KOPT-K1 (cell line): ENCODE measurements around the gene FBXW4.

Experiments used
- H3K27ac ChIP-seq: fragments of 200-600 bp; sonication (generic); 2 replicates; pipeline ENCODE4 v1.5.1; 2016; ENCODE audit warnings: antibody characterized with exemption, mild to moderate bottlenecking, low read depth, low read length; ENCODE audit not compliant: poor library complexity, severe bottlenecking
- H3K36me3 ChIP-seq: fragments of 200-600 bp; sonication (generic); 2 replicates; pipeline ENCODE4 v1.5.1; 2017; ENCODE audit warnings: antibody characterized with exemption, mild to moderate bottlenecking, low read length, moderate library complexity; ENCODE audit not compliant: insufficient read depth
- H3K9me3 ChIP-seq: fragments of 200-600 bp; sonication (generic); 2 replicates; pipeline ENCODE4 v1.5.1; 2017; ENCODE audit warnings: antibody characterized with exemption, low read length, mild to moderate bottlenecking; ENCODE audit not compliant: insufficient read depth, poor library complexity, severe bottlenecking

Gene FBXW4

DNA sequence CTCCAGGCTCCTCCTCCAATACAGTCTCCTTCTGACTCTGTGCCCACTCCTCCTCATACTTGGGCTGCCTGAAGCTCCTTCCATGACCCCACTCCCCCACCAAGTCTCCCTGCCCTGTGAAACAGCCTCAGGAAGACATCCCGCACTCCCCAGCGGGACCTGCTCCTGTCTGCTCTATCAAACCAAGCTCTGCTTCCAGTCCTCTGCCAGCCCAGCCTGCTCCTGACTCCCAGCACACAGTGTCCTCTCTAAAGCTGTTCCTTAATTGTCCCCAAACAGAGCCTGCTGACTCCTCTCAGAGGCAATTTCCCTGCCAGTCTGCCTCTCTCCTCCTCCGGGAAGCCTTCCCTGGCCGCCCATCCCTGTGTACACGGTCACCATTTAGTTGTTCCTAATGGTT is 116.8 kb downstream of the FBXW4 start:
- Histone ChIP-seq H3K36me3 (no peaks in the 10 kb centered on the region), H3K27ac (no peak overlapping the region), H3K9me3 (no peaks in the 10 kb centered on the region)

DNA sequence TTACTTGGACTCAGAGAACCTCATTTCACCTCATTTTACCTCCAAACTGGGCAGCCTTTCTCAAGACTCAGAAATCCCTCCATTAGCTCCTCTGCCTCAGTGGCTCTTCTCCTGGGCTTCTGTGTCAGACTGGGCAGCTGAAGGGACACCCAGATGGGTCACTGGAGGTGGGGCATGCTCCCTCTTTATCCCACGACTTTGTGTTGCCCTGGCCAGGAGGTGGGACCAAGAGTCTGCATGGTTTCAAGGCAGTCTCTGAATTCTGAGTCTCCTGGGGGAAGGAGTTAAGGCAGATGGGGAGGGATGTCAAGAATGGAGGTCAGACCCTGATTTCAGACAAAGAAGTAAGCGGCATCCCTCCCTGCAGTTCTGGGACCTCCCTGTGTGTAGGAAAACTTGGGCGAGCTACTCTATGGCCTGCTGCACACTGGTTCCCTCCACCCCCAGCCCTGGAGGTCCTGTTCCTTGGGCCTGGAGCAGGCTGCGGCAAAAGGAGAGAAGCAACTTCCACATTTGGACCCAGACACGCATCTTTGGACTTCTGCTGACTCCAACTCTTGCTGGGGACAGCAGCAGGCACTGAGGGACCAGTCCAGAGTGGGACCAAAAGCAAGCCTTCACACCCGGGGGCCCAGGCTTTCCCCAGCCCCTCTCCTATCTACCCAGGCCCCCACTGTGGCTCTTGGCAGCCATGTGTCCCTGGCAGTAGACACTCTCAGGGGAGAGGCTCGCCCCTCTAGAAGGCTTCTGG is 117.7 kb downstream of the FBXW4 start:
- Histone ChIP-seq H3K27ac (no peak overlapping the region), H3K9me3 (no peaks in the 10 kb centered on the region), H3K36me3 (no peaks in the 10 kb centered on the region)

DNA sequence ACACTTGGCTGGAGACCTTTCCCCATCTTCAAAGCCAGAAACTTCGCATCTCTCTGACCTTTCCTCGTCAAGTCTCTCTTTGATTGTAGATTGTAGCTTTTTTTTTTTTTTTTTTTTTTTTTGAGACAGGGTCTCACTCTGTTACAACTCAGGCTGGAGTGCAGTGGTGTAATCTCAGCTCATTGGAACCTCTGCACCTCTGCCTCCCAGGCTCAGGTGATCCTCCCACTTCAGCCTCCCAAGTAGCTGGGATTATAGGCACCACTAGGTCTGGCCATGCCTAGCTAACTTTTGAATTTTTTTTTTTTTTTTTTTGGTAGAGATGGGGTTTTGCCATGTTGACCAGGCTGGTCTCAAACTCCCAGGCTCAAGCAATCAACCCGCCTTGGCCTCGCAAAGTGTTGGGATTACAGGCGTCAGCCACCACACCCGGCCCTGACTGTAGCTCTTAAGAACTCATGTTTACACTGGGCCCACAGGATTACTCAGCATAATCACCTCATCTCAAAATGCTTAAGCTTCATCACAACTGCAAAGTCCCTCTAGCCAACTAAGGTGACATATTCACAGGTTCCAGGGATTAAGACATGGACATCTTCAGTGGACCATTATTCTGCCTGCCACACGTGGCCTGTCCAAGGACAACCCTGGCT is 118.6 kb downstream of the FBXW4 start:
- no peaks in the 10 kb centered on the region for H3K9me3 ChIP-seq
- no peaks in the 10 kb centered on the region for H3K36me3 ChIP-seq
- H3K27ac ChIP-seq = no peak overlapping the region

DNA sequence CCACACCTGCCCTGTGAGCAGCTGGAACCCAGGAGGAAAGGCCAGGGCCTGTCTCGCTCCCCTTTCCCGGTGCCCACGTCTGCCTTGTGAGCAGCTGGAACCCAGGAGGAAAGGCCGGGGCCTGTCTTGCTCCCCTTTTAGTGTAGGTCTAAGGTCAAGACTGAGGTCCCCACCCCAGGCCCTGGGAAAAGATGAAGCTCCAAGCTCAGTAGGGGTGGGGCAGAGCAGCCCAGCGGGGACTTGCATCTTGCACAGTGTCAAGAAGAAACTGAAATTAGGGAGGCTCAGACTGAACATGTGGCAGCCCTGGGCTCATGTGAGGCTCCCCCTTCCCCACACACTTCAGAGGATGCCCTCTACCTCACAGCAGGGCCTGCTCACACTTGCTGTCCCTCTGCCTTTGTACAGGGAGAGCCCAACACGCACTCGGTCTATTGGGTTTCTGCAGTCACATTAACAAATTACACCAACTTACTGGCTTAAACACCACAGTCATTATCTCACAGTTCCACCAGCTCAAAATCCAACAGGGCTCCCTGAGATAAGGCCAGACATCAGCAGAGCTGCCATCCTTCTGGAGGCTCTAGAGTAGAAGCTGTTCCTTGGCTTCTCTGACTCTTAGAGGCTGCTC is 119.3 kb downstream of the FBXW4 start:
- Histone ChIP-seq H3K36me3 (no peaks in the 10 kb centered on the region), H3K9me3 (no peaks in the 10 kb centered on the region), H3K27ac (no peak overlapping the region)

DNA sequence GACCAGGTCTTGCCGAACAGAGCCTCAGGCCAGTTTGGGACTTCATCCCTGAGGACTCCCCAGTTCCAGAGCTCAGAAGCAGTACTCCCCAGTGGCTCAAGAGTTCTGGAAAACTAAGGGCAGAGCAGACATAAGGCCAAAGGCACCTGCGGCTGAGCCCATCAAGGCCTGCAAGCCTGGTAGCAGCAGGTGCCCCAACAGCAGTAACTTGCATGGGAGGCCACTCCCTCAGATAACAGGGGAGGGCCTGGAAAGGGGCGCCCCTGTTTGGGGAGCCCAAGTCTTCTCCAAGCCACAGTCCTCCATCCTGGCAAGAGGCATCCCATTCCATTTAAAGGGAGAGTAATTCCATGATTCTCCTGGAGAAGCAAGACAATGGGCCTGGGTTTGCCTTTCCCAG is 119.9 kb downstream of the FBXW4 start:
- Histone ChIP-seq H3K9me3 (no peaks in the 10 kb centered on the region), H3K27ac (no peak overlapping the region), H3K36me3 (no peaks in the 10 kb centered on the region)

DNA sequence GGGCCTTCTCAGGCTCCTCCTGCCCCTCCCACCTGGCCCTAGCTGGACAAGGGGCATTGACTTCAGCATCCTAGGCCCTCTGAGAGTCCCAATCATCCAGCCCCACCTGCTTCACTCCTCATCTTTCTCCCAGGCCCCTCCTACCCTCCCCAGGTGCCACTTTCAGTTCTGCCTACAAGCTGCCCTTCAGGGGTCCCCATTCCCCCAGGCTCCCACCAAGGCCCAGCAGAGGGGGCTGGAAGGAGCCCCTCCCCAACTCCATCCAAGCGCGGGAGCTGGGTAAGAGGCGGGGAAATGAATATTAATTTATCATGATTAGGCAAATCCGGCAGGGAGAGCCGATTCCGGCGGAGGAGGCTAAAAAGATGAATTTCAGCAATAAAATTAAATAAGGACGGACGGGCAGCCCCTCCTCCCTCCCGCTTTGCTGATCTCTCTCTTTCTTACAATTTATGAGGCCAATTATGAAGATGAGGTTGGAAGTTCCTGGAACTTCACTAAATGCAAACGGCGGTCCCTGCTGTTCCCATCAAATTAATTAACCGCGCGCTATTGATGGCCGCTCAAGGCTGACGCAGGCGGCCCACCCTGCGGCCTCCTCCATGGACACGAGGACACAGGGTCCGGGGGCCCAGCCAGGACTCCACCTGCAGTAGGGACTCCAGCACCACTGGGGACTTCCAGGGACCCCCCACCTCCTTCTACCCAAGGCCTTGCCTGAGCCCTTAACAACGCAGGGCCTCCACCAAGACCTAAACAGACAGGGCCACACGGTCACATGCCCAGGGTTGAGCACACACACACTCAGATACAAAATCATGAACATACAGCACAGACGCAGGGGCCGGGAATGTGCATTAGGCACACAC is 120.9 kb downstream of the FBXW4 start:
- H3K27ac ChIP-seq = no peak overlapping the region
- H3K9me3 ChIP-seq = no peaks in the 10 kb centered on the region
- no peaks in the 10 kb centered on the region for H3K36me3 ChIP-seq

DNA sequence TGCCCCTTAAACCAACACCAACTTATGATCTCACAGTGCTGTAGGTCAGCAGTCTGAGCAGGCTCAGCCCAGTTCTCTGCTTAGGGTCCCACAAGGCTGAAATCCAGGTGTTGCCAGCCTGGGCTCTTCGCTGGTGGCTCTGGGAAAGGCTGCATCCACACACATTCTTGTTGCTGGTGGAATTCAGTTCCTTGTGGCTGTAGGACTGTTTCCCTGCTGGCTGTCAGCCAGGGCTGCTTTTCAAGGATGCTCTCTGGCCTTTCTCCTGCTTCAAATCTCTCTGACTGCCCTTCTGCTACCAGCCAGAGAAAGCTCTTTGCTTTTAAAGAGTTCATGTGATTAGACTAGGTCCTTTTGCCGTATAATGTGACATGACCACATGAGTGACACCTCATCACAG is 122.2 kb downstream of the FBXW4 start:
- no peaks in the 10 kb centered on the region for H3K36me3 ChIP-seq
- H3K9me3 ChIP-seq = no peaks in the 10 kb centered on the region
- no peak overlapping the region for H3K27ac ChIP-seq

DNA sequence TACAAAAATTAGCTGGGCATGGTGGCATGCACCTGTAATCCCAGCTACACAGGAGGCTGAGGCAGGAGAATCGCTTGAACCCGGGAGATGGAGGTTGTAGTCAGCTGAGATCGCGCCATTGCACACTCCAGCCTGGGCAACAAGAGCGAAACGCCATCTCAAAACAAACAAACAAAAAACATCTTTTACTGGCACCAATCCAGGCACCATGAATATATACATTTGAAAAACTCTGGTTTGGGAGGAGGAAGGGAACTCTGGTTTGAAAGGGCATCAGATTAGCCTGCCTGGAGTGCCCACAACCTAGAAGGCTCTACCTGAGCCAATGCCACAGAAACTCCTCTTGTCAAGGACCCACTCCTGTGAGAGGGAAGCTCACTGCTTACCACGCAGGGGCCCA is 122.8 kb downstream of the FBXW4 start:
- Histone ChIP-seq H3K9me3 (no peaks in the 10 kb centered on the region), H3K27ac (no peak overlapping the region), H3K36me3 (no peaks in the 10 kb centered on the region)

DNA sequence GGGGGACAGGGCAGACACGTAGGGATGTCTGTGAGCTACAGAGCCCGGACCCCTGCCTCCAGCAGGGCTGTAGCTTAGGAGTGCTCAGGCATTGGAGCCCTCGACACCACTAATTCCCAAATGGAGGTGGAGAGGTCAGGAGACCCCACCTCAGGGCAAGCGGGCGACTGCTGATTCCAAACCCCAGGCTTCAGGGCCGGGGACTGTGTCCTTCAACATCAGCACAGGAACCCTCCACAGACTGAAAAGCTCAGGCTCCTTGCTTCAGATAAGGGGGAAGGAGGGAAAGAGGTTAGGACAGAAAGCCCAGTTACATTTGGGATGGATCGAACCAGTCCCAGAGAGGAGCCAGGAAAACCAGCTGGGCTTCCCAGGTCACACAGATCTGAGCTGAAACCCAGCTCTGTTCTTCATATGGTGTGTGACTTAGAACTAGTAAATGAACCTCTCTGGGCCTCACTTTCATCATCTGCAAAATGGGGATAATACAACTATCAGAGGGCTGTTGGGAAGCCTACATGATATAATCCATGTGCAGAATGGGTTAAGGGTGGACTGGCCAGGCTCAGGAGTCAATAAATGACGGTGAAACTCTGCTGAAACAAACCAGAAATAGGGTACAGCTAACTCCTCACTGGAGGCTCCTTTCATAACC is 123.6 kb downstream of the FBXW4 start:
- no peaks in the 10 kb centered on the region for H3K9me3 ChIP-seq
- H3K27ac ChIP-seq = no peak overlapping the region
- H3K36me3 ChIP-seq = no peaks in the 10 kb centered on the region

DNA sequence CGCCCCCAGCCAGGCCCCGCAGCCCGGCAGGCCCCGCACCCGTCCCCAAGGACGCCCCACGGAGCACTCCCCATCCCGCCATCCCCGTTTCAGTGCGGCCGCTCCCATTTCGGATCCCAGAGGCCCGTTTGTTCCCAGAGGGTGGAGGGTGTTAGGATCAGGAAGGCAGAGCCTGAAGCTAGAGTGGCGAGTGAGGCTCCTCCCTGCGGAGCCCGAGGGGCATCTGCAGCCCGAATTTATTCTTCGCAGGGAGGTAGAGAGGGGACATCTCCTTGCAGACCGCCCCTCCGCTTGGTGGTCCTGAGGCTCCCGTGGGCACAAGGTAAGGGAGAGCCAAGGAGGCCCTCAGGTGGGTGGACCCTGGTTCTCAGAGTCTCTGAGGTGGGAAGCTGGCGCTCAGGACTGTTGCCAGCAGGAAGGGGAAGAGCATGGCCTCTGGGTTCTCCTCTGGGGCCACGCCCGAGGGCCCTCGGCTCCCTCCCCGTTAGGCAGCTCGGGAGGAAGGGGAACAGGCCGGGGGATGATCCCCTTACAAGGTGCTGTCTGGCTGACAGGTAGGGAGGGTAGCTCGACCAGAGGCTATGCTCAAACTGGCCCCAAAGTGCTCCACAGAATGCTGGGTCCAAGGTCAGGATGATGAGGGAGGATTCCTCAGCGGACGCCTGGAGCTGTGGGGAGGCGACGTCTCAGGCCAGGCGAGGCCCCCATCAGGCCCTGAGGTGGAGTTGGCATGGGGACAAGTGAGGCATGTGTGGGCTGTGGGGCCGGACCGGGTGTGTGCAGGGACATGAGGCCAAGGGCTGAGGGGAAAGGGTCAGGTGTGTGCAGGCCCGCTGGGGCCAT is 124.3 kb downstream of the FBXW4 start:
- Histone ChIP-seq H3K9me3 (no peaks in the 10 kb centered on the region), H3K36me3 (no peaks in the 10 kb centered on the region), H3K27ac (no peak overlapping the region)

DNA sequence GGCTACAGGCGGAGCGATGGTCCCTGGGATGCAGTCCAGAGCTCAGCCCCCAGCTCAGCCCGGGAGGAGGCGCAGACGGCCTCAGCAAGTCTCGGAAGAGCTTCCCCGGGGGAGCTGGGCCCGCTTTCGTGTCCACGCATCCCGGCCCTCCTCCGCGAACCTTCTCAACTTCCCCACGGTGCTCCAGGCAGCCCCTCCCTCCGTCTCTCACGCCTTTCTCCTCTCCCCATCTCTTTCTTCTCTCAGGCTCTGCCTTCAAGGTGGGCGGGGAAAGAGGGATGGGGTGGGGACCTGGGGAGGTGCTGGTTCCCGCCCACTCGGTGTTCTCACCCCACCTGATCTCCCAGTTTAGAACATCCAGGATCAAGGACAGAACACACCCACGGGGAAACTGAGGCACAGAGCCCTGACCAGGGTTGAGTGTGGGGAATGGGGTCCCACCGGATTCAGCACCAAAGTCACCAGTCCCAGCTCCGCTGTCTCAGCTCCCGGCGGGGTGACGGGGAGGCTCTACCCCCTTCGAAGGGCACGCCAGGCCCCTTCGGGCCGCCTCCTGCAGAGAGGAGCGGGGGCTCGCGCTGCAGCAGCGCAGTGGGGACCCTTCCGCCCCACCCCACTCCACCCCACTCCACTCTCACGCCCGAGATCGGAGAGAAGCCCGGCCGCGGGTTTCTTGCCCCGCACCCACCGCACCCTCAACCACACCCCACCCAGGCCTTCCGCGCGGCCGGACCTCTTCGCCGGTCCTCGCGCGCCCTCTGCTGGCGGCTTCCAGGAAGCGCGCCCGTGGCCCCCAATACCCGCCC is 125.1 kb downstream of the FBXW4 start:
- no peaks in the 10 kb centered on the region for H3K36me3 ChIP-seq
- H3K27ac ChIP-seq = no peak overlapping the region

DNA sequence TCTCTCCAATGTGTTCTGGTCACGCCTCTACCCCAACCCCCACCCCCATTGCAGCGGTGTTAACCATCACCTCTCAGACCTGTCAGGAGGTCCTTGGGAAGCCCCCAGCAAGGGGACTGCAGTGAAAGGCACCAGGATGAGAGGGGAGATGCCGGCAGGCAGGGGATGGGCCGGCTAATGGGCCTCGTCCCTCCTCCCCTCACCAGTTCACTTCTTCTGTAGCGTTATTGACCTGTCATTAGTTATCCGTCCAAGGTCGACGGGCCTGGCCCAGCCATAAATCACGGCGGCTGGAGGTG is 125.7 kb downstream of the FBXW4 start:
- no peaks in the 10 kb centered on the region for H3K9me3 ChIP-seq
- no peaks in the 10 kb centered on the region for H3K36me3 ChIP-seq
- H3K27ac ChIP-seq = no peak overlapping the region

More for the DNA sequence above, 125.1 kb downstream of the FBXW4 start:
- no peaks in the 10 kb centered on the region for H3K9me3 ChIP-seq

DNA sequence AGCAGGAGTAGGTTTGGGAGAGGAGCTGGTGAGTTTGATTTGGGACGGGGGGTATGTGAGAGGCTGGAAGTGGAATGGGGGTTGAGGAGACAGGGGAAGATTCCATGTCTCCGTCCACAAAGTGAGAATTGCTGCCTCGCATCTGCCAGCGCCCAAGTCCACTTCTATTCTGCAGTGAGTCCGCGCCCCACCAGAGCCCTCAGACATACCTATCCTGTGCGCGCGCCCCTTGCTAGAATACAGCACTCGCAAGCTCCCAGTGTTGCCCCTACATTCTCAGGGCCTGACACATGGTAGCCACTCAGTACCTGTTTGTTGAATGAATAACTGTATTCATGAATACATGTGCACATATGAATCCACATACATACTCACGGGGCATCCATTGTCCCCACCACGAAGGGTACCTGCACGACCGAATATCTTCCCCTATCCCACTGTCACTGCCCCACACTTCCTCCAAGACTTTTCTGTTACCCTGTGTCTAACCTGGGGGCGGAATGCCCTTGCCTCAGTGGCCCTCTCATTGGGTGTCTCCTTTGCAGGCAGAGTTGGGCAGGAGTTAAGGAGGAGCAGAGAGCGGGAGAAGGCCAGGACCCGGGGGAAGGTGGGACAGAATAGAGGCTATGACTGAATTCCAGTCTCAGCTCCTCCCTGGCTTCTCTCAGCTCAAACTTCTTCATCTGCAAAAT is 126.8 kb downstream of the FBXW4 start:
- Histone ChIP-seq H3K9me3 (no peaks in the 10 kb centered on the region), H3K36me3 (no peaks in the 10 kb centered on the region), H3K27ac (no peak overlapping the region)
